Hematopoietic multipotent progenitor cell (in vitro differentiated cells): ENCODE measurements around the gene MSLN. TPM values are rescaled to one million over a fixed set of nuclear protein-coding genes. Genes with fewer than 3 reads are reported as not detected.
"Not testable (repeated sequence)": the region's sequence is repeated elsewhere in the genome, so short reads cannot be mapped to it uniquely, and the experiment has no call there.

ENCODE experiments used
- DNase-seq, 3 donors: peaks; one replicate each; pipeline ENCODE4 v3.0.0-alpha.2; 2011 to 2015; ENCODE audit warnings: low read depth in 2 of 3, low spot score in 2 of 3
- total RNA-seq: library from RNA; depleted of rRNA; stranded (reverse); fragments of >200 nt; gene quantifications from one replicate; pipeline ENCODE4 v1.2.3, GENCODE V29; 2012

Gene MSLN
- total RNA-seq, 1 donor: under 0.01 TPM

- DNase-seq: no peak
These were observed 26.1 kb upstream of the MSLN start for GRCh38 chr16:734208-734980.

DNA sequence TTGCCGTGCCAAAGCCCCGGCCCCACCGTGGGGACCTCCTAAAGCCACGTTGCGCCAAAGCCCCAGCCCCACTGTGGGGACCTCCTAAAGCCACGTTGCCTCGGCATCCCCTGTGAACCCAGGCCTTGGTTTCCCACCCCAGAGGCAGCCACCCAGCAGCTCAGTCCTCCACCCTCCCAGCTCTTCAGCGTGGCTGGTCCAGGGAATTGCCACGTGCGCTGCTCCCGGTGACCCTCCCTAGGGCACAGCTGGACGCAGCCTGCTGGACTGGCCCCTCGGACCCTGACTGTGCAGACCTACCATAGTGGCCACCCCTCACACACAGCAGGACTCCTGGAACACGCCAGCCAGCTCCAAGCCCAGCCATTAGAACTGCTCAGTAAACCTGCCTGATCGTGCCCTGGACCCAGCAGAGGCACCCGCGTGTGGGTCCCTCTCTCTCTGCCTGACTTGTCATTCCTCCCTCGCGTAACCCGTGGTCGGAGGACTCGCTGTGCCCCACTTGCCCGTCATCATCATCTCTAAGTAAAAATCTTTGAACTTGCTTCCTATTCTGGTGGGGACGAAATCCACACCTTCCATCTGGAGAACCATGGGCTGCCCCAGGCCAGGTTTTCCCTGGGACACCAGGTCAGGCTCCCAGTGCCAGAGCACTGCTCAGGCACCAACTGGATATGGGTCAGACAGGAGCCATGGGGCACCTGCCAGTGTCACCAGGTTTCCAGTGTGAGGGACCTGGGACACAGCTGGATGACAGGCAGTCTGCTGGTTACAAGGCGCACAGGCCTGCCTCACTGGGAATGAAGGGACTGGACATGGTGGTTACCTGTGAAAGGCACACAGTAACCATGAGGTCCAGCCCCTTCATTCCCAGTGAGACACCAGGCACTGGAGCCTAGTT lies 25.3 kb upstream of the MSLN start:
- no peak for DNase-seq

GRCh38 chr16:735982-736453 lies 24.5 kb upstream of the MSLN start:
- no peak for DNase-seq

GRCh38 chr16:736936-737481 lies 23.5 kb upstream of the MSLN start:
- DNase-seq: no peak

GRCh38 chr16:739560-740458 lies 20.7 kb upstream of the MSLN start:
- DNase-seq: no peak

GRCh38 chr16:740459-740763 lies 20.1 kb upstream of the MSLN start:
- no peak for DNase-seq

DNA sequence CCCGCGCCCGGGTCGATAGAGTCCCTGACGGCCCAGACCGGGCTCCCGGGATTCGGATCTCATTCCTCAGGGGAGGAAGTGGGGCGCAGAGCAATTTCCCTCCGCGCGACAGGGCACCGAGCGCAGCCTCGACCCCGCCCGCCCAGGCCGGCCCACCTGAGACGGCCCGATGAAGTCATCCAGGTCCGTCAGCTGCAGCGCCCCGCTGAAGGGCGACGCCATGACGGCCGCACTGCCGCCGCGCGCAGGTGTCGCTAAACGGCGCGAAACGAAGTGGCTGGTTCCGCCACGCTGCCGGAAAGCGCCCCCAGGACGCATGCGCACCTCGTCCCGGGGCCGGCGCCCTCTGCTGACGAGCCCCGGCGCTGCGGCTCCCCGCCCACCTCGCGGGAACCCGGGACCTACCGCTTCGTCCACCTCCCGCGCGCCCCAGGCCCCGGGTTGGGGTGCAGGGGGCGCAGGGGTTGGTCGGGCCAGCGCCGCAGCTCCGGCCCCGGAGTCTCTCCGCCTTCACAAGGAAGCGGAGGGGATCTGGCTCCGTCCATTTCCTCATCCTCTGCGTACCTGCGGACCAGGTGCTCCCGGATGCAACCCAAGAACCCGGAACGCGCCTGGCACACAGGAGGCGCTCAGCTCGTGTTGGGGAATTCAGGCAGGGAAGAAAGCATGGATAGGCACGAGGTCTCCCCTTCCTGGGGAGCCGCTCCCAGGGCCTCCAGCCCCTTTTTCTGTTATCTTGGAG lies 19.6 kb upstream of the MSLN start, which contains the start of gene CIAO3:
TSS of gene CIAO3 (minus strand) at position 234 of the 742 bp plus-strand sequence. CDS start at position 222, 12 bp downstream.
- DNase-seq: peak; percentile 90 to 97 (median 91)

DNA sequence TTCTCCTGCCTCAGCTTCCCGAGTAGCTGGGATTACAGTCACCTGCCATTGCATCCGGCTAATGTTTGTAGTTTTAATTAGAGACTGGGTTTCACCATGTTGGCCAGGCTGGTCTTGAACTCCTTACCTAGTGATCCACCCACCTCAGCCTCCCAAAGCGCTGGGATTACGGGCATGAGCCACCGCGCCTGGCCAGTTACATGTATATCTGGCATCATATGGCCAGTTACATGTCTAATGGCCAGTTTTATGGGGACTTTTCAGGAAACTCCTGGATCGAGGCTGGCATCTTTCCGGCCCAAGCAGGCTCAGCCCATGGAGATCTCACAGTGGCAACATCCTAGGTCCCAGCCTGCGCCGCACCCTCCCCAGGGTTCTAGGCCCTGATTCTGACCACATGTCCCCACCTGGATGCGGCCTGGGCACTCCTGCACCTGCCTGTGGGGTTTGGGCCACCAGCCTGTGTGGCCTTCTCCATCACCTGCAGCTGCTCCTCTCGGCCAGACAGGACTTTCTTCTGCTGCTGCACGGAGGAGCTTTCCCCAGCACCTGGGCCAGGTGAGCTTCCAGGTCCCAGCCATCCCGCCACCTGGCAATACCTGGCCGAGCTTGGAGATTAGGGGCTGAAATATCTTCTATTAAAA lies 18.4 kb upstream of the MSLN start:
- no peak for DNase-seq

GRCh38 chr16:742894-743293 lies 17.6 kb upstream of the MSLN start:
- not testable (repeated sequence) for DNase-seq

DNA sequence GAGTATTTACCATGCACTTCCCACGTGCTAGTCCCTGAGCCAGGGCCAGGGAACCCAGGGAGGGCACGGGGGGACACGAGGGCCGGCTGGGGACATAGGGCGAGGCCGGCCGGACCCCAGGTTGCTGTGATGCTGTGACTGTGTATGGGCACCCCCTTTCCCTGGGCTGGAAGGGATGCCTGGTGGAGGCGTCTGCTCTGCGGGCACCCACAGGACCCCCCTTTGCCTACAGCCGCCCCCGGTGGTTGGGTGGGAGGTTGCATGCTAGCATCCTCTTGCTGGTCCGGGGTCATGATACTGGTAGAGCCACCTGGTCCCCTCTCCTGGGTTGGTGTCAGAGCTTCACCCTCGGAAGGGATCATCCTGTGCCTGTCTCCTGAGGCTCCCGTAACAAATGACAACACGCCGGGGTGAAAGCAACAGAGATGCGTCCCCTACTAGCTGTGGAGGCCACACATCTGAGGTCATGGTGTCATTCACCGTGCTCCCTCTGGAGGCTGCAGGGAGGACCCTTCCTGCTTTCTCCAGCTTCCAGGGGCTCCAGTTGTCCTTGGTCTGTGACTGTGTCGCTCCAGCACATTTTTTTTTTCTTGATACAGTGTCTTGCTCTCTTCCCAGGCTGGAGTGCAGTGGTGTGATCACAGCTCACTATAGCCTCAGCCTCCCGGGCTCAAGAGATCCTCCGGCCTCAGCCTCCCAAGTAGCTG lies 16.6 kb upstream of the MSLN start:
- no peak for DNase-seq

DNA sequence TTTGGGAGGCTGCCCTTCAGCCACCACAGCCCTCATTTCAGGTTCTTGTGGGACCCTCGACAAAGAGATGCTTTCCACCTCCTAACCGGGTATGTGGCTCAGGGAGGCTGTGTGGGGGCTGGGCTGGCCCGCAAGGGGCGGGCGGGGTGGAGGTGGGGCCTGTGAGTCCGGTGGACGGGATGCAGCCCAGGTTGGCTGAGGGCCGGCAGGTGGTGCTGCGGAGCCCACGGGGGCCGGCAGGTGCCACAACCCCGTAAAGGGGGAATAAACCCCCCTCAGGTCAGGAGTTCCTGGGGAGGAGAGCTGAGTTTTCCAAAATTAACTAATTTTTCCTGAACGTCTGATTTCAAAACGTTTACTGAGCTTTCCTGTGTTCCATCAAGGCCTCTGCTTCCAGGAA lies 14.8 kb upstream of the MSLN start:
- peak in 2 of 3 donors; percentile 48 to 54 for DNase-seq

DNA sequence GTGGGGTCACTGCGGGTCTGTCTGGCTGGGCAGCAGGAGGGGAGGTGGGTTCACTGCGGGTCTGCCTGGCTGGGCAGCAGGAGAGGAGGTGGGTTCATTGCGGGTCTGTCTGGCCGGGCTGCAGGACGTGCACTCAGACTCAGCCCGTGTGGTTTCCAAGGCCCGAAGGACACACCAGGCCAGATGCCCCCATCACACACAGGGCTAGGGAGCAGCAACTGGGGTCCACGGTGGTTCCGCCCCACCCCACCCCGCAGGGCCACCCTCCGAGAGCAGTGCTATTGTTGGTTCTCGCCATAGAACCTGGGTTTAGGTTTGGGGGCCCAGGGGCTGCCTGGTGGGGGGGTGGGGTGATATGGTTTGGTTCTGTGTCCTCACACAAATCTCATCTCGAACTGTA lies 13.9 kb upstream of the MSLN start:
- DNase-seq: no peak

GRCh38 chr16:747978-748746 lies 12.4 kb upstream of the MSLN start:
- no peak for DNase-seq

DNA sequence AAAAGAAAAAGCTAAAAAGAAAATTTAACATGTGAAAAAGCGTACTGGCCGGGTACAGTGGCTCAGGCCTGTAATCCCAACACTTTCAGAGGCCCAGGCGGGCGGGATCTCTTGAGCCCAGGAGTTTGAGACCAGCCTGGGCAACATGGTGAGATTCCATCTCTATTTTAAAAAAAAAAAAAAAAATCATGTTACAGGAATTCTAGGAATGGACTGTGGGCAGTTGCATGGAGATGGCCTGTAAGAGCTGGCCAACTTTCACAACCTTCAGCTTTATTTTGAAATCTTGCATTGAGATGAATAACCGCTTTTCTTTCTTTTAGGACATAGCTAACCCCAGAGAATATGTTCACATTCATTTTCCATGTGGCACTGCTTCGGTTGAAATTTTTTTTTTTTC lies 11.5 kb upstream of the MSLN start:
- DNase-seq: no peak

DNA sequence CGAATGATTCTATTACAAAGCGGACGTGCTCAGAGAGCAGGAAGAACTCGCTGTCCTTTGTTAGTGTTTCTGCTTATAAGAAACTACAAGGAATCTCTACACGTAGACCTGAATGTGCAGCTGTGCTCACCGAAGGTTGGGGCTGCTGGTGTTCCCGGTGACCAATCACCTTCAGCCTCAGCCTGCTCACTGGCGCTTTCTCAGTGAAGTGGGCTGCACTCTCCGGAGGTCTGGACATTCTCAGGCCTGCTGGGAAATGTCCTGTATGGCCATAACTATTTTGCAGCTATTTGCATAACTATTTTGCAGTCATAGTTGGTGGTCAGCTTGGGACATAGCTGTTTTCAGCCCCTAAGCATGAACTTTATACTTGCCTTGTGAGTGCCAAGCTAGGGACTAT lies 10.0 kb upstream of the MSLN start:
- DNase-seq: no peak

- no peak for DNase-seq
These were observed 9.2 kb upstream of the MSLN start for GRCh38 chr16:751152-752006.

DNA sequence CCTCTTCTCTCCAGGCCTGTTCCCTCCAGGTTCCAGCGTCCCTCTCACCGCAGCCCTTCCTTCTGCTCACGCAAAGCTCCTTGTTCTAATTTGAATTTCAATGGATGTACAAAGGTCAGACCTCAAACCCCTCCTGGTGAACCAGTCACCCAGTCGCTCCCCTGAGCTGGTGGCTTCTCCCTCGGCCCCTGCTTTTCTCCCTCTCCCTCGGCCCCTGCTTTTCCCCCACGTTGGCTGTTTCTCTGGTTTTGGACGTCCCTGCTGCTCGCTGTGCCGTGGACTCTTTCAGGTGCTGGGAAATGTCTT lies 8.6 kb upstream of the MSLN start:
- no peak for DNase-seq
